GM10266 (cell line): ENCODE results near the gene GLRX5.

Experiments
- DNase-seq: peaks from one replicate; pipeline ENCODE4 v3.0.0; 2012; ENCODE audit errors: extremely low spot score
- TF ChIP-seq, protein P1 (sequence below): IDR thresholded peaks from 2 replicates; pipeline ENCODE4 v1.5.1; 2012; ENCODE audit warnings: mild to moderate bottlenecking, low read depth; ENCODE audit not compliant: control insufficient read depth, insufficient read depth; ENCODE audit errors: missing control alignments

Gene GLRX5

DNA sequence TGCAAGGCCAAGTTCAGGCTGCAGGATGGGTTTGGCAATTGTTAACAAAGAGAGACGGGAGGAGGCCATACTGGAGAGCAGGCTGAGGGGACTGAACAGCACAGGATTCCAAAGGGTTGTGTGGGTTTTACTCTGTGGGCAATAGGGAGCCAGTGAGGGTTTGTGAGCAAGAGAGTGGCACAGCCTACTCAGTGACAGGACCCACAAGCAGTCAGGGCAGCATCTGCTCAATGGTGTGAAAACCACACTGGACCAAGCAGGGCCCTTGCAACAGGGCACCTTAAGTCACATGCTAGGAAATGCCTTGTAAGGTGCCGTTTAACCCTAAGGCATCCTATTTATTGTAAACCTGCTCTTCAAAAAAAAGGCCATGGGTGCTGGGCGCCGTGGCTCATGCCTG is 40.4 kb upstream of the GLRX5 start:
- DNase-seq = no peak
- TF ChIP-seq, protein P1, sequence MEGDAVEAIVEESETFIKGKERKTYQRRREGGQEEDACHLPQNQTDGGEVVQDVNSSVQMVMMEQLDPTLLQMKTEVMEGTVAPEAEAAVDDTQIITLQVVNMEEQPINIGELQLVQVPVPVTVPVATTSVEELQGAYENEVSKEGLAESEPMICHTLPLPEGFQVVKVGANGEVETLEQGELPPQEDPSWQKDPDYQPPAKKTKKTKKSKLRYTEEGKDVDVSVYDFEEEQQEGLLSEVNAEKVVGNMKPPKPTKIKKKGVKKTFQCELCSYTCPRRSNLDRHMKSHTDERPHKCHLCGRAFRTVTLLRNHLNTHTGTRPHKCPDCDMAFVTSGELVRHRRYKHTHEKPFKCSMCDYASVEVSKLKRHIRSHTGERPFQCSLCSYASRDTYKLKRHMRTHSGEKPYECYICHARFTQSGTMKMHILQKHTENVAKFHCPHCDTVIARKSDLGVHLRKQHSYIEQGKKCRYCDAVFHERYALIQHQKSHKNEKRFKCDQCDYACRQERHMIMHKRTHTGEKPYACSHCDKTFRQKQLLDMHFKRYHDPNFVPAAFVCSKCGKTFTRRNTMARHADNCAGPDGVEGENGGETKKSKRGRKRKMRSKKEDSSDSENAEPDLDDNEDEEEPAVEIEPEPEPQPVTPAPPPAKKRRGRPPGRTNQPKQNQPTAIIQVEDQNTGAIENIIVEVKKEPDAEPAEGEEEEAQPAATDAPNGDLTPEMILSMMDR = no peak

DNA sequence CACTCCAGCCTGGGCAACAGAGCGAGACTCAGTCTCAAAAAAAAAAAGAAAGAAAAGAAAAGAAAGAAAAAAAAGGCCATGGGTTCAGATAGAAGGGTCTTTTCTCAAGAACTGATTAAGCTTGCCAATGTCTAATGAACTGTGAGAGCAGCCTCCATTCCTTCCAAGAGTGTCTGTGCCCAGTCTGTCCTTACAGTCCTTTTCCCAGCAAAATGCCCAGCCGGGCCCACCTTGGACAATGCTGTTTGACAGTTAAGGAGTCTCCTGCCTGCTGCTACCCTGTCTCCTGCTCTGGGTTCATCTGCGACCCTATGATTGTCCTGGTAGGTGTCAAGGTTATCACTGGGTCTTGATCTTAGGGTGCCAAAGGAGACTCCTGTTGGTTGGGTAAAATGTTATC is 39.8 kb upstream of the GLRX5 start:
- TF ChIP-seq, protein P1 = no peak
- no peak for DNase-seq

DNA sequence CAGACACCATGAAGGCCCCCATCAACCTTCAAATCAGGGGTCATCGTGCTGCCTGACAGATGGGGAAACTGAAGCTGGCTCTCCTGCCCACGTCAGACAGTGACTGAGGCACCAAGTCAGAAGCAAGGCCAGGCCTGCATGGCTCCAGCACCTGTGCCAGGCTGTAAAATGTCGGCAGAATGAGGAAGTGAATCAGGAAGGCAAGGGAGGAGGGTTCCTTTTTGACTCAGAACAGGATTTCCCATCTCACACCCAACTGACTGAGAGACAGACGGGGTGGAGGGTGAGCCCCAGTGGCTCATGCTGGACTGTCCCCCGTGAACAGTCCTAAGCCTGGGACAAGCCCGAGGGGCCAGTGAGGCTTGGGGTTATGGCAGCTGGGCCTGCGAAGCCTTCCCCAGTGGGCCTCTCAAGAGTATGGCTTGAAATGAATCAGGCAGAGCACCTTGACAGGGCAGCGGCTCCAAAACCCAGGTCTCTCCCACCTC is 39.3 kb upstream of the GLRX5 start:
- DNase-seq = peak; percentile 71
- TF ChIP-seq, protein P1 = no peak

DNA sequence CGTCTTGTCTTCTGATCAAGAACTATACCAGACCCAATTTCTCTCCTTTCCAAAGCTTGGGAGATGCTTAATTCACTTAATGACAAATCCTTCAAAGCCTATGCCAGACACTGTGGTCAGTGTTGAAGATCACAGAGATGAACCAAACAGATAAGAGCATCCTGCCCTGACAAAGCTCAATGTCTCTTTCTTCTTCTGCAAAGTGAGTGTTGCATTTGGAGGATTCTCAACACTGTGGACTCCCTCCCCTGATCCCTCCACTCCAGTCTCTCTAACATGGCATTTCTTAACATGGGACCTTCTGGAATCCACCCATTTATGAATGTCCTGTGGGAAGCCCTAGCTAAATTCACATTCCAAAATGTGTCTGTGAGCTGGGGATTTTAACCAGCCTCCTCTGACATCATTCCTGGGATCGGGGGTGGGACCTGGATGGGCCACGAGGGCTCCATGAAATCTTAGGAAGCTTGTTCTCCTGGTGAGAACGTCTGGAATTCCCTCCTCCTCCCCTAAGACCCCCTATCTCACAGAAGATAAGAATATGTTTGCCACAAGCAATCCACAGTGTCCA is 38.7 kb upstream of the GLRX5 start:
- TF ChIP-seq, protein P1 = no peak
- no peak for DNase-seq

DNA sequence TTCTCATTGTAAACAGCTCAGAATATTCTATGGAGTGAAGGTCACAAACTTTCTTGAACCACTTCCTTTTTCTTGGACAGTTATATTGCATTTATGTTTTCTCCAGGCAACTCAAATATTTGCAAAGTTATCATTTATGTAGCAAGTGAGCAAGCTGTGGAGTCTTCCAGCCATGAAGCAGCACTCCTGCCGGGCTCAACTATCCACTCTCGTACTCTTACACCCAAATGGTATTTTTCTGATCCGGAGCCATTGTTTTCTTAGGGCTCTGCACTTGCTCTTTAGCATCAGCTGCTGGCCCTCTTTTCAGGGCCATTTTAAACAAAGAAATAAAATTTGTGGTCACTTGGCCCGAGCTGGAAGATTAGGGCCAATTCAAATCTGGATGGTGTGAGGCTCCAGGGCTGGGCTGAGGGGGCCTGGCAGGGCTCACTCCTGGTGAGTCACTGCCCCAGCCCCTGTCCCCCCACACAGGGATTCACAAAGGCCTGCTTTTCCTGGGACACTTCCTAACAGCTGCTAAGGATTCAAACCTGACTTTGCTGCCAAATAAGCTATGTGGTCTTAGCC is 38.1 kb upstream of the GLRX5 start:
- TF ChIP-seq, protein P1 = no peak
- DNase-seq = no peak

DNA sequence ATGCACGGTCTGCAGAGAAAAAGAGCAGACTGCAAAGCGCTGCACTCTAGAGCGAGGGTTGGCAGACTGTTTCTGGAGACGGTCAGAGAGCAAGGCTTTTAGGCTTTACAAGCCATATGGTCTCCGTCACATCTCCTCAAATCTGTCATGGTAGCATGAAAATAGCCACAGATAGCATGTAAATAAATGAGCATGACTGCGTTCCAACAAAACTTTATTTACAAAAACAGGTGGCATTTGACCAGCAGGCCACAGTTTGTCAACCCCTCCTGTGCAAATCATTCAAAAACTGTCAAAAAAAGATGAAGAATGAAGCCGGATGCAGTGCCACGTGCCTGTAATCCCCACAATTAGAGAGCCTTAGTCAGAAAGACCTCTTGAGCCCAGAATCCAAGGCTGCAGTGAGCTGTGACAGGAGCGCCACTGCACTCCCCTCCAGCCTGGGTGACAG is 37.3 kb upstream of the GLRX5 start:
- TF ChIP-seq, protein P1 = no peak

DNA sequence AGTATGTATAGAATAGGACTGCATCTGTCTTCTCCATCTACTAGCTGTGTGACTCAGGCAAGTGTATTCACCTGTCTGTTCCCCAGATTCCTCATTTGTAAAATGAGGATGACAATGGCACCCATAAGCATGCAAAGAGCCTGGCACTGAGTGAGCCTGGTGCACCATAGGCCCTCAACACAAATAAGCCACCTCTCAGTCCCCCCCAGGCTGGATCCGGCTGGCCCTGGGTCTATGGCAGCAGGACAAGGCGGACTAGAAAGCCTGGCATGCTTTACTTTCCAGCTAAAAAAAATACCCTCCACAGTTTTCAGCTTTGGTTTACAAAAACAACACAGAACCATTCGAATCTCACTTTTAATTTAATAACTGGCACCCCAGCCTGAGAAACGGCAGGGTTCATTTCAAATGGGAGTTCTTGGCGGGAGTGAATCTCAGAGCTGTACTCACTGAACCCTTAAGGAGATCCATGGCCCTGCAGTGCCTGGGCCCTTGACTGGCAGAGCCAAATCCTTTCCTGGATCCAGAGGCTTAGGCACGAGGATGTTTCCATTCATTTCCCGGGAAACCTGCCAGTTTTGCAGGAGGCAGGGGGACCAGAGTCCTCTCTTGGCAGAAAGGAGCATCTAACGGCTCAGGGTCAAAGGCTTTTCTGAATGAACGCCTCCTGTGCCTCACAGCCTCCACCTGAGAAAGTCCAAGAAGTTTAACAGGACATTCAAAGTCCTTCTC is 36.1 kb upstream of the GLRX5 start:
- TF ChIP-seq, protein P1 = no peak
- DNase-seq = no peak

More for the DNA sequence above, 37.3 kb upstream of the GLRX5 start:
- DNase-seq = no peak
